HG03378 (cell line): ENCODE results near the gene TRAF1.
A peak's percentile ranks its signal among the peaks of the same experiment; 100 is the strongest.

ENCODE experiments used
- ATAC-seq: cut with Tn5 transposase; IDR thresholded peaks from one replicate; pipeline ENCODE4 v1.9.1; 2021; ENCODE audit warnings: mild to moderate bottlenecking, moderate library complexity; ENCODE audit not compliant: unreplicated experiment

The TRAF1 gene

DNA sequence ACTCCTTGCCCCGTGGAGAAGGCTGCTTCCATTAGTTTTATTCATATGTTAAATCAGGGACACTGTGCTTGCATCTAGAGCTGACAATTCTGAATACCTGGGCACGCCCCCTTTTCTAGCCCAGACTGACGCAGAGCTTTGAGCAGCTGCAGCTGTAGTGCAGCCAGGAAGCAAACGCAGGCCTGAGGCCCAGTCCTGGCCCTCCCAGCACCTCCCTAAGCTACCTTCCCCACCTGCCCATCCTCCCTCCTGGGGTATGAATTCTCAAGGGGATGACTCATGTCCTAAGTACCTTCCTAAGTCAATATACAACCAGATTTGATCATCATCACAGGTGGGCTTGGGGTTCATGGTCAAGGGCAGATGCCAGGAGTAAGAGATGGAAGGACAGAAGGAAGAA lies 53.1 kb downstream of the TRAF1 start:
- ATAC-seq: no peak

DNA sequence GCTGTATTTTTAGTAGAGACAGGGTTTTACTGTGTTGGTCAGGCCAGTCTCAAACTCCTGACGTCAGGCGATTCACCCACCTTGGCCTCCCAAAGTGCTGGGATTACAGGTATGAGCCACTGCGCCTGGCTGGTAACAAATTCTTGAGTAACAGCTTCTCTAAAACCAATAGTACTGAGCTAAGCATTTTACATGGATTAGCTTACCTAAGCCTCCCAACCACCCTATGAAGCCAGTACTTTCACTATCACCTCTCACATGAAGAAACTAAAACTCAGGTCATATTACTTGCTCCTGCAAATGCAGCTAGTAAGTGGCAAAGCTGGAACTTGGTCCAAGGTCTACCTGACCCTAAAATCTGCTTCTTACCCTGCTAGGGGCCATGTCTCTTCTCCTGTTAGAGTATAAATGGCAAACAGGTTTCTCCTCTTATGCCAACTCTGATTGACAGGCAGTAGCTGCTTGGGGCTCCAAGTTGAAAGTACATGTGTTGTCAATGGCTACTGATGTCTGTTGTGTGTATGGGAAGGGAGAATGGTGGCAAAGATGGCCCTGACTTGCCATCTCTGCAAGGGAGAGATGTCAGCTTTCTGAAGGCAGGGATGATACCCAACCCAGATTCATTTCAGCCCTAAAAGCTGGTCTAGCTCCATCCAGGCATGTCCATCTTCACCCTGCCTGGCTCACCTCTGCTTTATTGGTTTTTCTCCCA lies 53.6 kb downstream of the TRAF1 start:
- ATAC-seq: no peak

DNA sequence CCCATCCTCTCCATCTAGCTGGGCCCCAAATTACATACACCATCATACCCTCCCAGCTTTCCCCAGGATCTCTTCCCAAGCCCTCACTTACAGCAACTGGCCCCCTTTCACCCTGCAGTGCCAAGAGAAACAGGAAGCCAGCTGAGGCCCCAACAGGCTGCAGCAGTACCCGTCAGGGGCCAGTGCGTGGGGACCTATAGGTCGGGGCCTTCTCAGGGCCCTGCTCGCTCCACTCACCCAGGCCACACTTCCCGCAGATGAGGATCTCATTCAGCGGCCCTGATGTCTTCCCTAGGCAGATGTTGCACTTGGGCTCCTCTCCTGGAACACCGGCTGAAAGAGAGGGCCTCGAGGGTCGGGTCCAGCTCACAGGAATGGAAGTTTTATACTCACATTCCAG lies 56.4 kb downstream of the TRAF1 start:
- no peak for ATAC-seq

DNA sequence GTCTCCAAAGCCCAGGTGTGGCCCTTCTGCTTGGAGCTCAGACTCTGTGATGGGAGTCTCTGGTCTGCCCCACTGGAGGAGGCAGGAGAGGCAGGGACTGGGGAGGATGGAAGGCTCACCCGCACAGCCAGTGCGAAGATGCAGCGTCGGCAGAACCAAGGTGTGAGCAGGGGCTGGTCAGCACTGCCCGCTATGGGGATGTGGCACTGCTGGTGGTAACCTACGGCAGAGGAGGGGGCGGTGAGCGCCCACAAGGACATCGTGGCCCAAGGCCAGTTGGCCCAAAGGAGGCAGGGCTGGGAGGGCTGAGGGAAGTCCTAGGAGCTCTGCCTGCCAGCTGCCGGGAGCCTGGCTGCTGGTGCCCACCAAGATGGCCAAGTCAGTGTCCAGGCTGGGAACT lies 56.9 kb downstream of the TRAF1 start:
- no peak for ATAC-seq

DNA sequence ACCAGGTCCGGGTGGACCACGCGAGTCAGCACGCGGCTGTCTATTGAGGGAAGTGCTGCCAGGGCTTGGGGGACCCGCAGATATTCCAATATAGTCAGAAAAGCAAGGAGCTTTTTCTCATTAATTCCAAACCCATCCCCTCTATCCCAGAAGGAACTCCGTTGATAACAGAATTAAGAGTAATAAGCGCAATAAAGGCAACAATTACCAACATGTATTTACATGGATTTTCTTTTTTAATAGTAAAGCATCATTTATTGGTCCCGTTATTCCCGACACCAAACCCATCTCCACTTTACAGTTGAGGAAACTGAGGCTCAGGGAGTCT lies 57.3 kb downstream of the TRAF1 start:
- ATAC-seq: no peak

DNA sequence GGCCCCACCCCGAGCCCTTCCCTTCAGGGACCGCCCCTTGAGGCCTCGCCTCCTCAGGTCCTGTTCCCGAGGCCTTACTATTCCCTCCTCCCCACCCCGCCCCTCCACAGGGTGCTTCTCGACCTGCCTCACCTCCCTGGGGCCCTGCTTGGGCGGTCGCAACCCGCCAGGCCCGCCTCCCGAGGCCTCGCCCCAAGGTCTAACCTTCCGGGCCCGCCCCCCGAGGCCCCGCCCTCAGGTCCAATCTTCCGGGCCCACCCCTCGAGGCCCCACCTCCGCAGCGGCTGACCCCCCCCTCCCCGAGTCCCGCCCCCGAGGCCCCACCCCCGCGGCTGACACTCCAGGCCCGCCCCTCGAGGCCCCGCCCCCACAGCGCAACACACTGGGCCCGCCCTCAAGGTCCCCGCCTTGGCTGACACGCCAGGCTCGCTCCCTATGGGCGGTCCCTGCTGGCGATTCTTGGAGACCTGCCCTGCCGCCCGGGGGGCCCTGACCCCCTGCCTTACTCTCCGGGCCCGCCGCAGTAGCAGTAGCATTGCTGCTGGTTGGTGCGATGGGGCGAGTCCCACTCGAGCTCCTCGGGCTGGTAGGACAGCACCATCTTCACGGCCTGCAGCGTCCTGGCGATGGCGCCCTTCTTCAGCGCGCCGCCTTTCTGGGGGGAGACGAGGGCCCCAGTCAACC lies 57.8 kb downstream of the TRAF1 start:
- peak; percentile 70 for ATAC-seq

DNA sequence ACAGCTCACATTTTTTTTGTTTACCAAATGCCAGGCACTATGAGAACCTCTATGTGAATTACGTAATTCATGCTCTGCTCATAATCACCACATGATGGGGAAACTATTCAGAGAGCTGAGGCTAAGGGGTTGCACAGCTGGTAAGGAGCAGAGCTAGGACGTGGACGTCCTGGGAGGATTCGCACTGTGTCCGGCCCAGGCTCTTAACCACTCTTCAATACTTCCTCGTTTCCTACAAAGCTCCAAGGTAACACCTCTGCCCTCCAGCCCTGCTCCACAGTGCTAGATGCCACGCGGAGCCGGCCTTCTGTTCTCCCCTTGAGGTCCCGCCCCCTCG lies 58.3 kb downstream of the TRAF1 start:
- no peak for ATAC-seq

DNA sequence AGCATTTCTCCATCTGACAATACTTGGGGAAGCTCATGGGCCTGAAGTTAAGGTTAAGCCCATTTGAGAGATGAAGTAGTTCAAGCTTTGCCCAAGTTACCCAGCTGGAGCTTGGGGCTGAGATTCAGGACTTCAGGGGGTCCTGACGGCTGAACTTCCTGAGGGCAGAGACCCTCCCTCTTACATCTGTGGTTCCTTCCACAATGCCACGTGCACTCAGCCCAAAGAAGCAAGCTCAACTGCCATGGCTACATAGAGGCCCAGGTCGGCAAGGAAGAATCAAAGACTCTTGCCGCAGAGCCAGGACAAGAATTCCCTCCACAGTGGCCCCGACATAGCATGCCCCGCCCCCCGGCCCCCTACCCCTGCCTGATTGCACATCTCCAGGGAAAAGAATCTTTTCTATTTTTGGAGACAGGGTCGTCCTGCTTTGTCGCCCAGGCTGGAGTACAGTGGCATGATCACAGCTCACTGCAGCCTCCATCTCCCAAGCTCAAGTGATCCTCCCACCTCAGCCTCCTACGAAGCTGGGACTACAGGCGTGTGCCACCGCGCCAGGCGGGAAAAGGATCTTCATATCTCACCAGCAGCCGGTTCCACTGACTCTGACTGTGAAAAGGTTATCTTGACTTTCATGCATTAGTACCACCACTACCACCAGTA lies 58.8 kb downstream of the TRAF1 start:
- ATAC-seq: no peak

DNA sequence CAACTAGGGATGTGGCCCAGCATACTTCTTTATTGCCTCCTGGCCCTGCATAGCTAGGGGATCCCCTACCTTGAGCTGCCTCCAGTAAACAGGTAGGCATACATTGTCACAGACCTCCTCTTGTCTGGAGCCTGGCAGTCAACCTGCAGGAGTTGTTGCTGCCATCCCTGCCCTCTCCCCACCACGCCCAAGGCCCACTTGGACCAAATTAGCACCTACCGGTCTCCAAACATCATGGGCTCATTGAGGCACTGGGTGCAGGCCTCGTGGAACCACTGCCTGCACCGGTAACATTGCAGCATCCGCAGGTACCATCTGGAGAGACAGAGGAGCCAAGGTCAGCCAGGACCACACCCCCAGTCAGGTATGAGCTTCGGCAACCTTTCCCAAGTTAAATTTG lies 59.9 kb downstream of the TRAF1 start:
- no peak for ATAC-seq

DNA sequence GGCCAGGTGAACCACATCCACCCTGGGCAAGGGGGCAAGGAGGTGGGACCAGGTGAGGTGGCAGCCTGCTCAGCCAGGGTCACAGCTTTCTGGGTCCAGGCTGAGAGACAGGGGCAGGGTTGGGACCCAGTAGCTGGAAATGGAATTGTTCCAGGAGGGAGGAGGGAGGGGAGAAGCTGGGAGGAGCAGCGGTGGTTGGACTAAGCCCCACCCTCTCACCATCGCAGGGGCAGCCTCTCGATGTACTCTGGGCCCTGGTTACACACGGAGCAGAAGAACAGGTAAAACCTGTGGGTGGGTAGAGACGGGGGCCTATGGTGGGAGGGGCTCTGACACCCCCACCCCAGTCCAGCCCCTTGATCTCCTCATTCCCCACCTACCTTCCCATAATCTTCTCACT lies 60.8 kb downstream of the TRAF1 start:
- no peak for ATAC-seq

DNA sequence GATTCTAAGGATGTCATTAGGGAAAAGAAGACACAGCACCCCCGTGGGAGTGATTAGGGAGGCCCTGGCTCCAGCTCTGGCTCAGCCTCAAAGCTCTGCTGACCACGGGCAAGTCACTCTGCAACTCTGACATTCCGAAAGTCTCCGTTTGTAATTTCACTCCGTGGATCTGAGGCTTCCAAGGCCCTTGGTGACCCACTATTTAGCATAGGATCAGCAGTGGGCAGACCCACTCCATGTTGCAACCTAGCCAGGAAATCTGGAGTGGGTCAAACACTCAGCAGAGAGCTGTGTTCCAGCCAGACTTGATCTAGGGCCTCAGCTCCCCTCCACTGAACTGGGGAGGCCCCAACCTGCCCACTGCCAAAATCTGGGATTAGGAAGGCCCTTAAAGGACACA lies 61.4 kb downstream of the TRAF1 start:
- no peak for ATAC-seq

DNA sequence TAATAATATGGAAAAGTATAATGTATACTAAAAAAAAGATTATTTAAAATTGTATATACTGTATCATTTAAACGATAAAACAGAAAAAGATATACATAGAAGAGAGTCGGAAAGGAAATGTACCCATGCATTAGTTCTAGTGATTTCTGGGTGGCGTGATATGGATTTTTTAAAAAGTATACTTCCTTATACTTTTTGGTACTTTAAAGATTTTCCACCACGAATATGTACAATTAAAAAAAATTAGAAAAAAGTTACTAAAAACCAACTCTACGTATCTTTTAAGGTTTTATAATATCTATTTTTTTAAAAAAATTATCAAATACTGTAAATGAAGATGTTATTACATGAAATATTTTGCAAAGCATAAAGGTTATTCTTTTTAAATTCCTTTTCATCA lies 61.9 kb downstream of the TRAF1 start:
- ATAC-seq: no peak

DNA sequence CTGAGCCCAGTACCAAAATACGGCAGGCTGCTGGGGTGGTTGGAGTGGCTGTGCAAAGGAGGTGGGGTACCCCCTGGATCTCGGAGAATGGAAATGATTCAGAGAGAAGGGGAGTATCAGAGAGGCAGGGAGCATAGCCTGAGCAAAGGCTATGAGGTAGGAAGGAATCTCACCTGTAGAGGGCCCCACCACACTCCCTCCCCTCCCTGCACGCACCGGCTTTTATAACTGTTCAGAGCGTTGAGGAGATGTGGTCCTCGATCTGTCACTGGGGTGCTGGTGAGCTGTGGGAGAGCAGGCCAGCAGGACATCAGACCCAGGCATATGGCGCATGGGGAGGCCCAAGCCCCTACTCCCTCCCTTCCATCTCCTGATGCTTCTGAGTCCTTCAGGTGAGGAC lies 62.8 kb downstream of the TRAF1 start:
- no peak for ATAC-seq

DNA sequence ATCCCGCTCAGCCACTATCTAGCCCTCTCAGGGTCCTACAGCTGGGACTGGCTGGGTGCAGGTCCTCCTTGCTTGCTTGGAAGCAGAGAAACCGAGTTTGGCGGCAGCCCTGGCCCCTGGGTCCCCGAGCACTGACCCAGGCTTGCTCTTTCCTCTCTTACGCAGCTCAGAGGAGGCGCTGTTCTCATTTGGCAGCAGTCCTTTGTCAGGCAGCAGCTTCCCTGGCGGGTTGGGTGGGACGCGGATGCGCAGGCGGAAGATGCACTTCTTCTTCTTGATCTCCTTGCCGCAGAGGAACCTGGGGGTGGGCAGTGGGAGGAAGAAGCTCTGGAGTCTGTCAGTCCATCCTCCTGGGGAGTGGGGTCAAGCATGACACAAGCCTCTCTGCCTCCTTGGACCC lies 64.1 kb downstream of the TRAF1 start:
- no peak for ATAC-seq

DNA sequence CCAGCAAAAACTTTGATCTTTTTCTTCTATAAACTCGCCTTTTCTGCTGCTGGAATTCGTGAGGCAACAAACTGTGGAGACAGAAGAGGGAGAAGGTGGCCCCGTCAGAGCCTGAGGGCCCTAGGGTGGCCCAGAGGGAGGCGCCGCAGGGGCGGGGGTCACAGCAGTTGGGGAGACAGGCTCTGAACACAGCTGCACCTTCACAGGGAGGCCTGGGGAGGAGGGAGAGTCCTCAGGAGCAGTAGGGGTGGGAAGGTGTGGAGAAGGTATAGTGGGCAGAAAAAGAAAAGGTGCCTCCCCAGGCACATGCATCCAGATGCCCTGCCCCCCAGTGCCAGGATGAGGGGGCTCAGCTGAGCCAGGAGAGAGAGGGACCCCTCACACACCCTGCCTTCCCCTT lies 64.7 kb downstream of the TRAF1 start:
- no peak for ATAC-seq

DNA sequence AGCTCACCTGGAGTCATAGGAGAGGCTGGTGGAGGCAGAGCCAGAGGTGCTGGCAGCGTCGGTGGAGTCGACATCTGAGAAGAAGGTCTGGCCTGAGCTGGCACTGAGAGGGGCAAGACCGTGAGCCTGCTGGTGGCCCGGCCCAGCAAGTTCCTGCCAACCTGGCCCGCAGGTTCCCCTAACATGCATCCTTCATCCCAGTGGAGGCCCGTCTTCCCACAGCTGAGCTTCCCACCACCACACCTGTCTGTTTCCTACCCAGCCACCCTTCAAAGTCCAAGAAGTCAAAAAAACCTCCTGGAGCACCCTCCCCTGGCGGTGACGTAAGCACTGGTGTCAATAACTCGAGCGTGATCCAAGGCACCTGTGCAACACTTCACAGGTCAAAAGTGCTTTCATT lies 66.5 kb downstream of the TRAF1 start:
- ATAC-seq: no peak

DNA sequence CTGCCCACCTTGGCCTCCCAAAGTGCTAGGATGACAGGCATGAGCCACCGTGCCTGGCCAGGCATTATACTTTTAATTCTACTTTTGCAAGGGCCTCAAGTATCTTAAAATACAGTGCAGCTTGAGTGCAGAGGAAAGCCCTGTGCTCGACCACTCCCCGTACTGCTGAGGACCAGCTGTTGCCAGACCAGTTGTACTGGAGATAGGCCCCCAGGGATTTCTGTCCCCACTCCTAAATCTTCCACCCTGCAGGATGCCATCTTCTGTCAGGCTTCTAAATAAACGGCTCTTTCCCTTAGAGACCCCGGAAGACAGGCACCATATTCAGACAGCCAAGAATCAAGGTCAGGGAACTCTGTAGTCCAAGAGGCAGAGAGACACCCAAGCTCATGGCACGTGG lies 67.2 kb downstream of the TRAF1 start:
- no peak for ATAC-seq

DNA sequence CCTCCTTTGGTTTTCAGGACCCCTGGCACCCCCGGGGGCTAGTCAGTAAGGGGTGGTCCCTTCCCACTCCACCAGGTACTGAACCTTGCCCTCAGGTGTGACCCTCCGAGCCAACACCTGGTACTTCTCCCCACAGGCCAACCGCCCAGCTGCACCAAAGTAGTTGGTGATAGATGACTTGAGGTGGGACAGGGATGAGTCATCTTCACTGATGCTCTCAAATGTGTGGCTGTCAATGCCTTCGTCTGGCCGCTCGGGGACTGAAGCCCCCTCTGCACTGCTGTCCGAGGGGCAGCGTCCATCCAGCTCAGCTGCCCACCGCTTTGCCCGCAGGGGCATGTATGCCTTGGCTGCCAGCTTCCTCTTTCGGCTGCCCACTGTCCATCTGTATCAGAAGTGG lies 68.7 kb downstream of the TRAF1 start:
- ATAC-seq: no peak

DNA sequence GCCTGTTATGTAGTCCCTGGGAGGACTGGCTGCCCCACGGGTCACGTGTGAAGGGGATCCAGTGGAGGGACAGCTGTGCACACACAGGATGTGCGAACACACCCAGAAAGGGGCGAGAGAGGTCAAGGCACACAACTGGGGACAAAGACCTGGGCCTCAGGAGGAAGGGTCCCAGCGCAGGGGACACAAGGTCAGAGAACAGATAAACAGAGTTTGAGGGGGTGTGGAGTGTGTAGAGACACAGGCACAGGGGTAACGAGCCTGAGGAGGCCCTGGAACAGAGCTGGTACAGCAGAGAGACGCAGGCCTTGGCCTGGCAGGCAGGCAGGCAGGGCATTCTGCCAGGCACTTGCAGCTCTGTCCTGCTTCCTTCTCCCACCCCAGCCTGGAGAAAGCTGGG lies 69.1 kb downstream of the TRAF1 start:
- no peak for ATAC-seq

DNA sequence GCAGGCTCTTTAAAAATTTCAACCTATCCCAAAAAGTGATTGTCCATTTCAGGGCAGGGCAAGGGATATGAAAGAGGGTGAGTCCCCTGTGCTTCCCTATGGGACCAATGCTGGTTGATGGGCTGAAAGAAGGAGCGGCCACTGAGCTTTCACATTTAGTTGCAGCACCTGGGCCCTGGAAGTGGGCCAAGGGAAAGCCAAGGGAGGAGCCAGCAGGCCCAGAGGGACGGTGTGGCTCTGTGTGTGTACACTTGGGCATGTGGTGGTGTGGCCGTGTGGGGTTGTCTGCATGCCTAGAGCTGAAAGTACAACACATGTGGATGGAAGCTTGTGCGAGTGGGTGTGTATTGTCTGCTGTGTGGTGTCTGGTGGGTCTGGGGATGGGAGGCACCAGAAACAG lies 69.9 kb downstream of the TRAF1 start:
- no peak for ATAC-seq

DNA sequence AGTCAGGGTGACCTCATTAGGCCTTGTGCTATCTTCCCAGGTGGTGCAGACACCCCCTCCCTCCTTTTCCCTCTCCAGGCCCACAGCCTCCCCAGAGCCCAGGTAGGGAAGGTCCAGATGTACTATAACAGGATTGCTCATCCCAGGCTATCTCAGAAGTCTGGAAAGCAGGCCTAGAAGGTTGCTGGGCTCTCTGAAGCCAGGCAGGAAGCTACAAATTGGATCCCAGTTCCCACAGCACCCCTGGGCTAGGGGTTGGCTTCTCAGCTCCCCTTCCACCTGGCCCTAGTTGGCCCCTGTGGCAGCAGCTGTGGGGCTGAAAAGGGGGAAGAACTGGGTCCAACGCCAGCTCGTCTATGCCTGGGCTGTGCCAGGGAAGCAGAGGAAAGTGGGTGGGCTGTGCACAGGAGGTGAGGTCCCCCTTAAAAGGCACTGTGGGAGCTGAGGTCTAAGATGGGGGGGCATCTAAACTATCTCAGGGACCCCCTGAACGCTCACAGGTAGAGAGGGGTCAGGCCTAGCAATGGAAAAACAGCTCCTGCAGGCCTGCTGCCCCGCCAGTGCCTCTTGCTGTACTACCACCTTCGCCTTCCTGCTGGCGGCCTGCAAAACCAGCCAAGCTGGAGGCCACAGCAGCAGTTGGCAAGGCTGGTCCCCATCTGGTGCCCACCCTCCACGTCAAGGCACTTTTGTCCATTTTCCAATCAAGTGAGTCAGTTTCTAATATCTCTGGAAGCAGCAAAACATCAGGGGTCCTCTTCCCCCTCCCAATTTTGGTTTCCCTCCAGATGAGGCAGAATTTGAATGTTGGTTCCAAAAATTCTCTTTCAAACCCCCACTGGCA lies 70.5 kb downstream of the TRAF1 start:
- ATAC-seq: no peak
